NCI-H345 treated with DMSO at 0.1 percent for 48 hours (cell line): ENCODE data around the gene CD84.
"Not testable (repeated sequence)": the region's sequence is repeated elsewhere in the genome, so short reads cannot be mapped to it uniquely, and the experiment has no call there.

Source experiments
- DNase-seq: peaks from one replicate; lab custom pipeline; 2025; ENCODE audit not compliant: unreplicated experiment; lab: John Stamatoyannopoulos, UW

The CD84 gene

GRCh38 chr1:160579216-160579701 is at the start of gene CD84:
Gene CD84, minus strand, starts transcription at chr1:160579496. Its CDS starts 59 bp downstream, at chr1:160579437.
- DNase-seq = no peak

GRCh38 chr1:160628799-160629263 is 49.5 kb upstream of the CD84 start:
- DNase-seq = no peak

- DNase-seq = not testable (repeated sequence)
These were observed 48.5 kb upstream of the CD84 start for GRCh38 chr1:160627677-160628289.

- no peak for DNase-seq
These were observed 47.4 kb upstream of the CD84 start for GRCh38 chr1:160626509-160627342.

GRCh38 chr1:160625725-160626498 is 46.6 kb upstream of the CD84 start:
- no peak for DNase-seq

- DNase-seq = no peak
These were observed 46.0 kb upstream of the CD84 start for GRCh38 chr1:160625321-160625720.

GRCh38 chr1:160624464-160624863 is 45.2 kb upstream of the CD84 start:
- no peak for DNase-seq

- DNase-seq = no peak
These were observed 44.6 kb upstream of the CD84 start for GRCh38 chr1:160623862-160624261.

- no peak for DNase-seq
These were observed 43.9 kb upstream of the CD84 start for GRCh38 chr1:160623227-160623633.

- no peak for DNase-seq
These were observed 43.4 kb upstream of the CD84 start for GRCh38 chr1:160622501-160623226.

GRCh38 chr1:160621633-160622413 is 42.5 kb upstream of the CD84 start:
- DNase-seq = no peak

- no peak for DNase-seq
These were observed 41.8 kb upstream of the CD84 start for GRCh38 chr1:160620942-160621632.

GRCh38 chr1:160619742-160620277 is 40.5 kb upstream of the CD84 start:
- DNase-seq = no peak

- DNase-seq = no peak
These were observed 39.5 kb upstream of the CD84 start for GRCh38 chr1:160618763-160619274.

GRCh38 chr1:160618327-160618726 is 39.0 kb upstream of the CD84 start:
- no peak for DNase-seq

- no peak for DNase-seq
These were observed 36.4 kb upstream of the CD84 start for GRCh38 chr1:160615660-160616059.

GRCh38 chr1:160614410-160614809 is 35.1 kb upstream of the CD84 start:
- no peak for DNase-seq

GRCh38 chr1:160612613-160613218 is 33.4 kb upstream of the CD84 start:
- DNase-seq = no peak
